Measurements from ENCODE around the gene ATP5PO. TPM values are rescaled to one million over a fixed set of nuclear protein-coding genes. Genes with fewer than 3 reads are reported as not detected.

ATP5PO gene
- total and polyA plus RNA-seq, 2 of the 8 experiments (the other 6 are each of a cell fraction or from before 2014, with no cell fraction given), result 251 to 267 TPM

GRCh38 chr21:33871171-33871570 lies 44.4 kb downstream of the ATP5PO start:
- no peak overlapping the region for H2AK5ac ChIP-seq (ENCODE audit: low read depth, low read length)
- CTCF ChIA-PET (ENCODE audit: partially characterized antibody), result interaction anchor here (1.6 kb wide), 1 partner anchor 18 kb away, joined by 5 read pairs; no protein-coding TSS in a partner anchor
- no peaks in the 10 kb centered on the region for H3K79me2 ChIP-seq (ENCODE audit: control insufficient read depth in 1 of 2, insufficient read depth in 2 of 2, low read length in 2 of 2)
- WGBS, 2 experiments (ENCODE audit: extremely low coverage in 1 of 2, insufficient coverage in 1 of 2, insufficient read length in 1 of 2, insufficient replicate concordance in 2 of 2, low coverage in 1 of 2, low lambda C conversion rate in 2 of 2, missing lambda C conversion rate in 1 of 2), result 97% methylated on average over 5 of the region's 5 CpGs; no CpG with 5 or more reads in 1 of the 2 experiments
- no peak overlapping the region for H3K4me3 ChIP-seq (ENCODE audit: extremely low read depth in 1 of 4, insufficient read depth in 2 of 4, low read depth in 3 of 4, low read length in 4 of 4)
- H3K56ac ChIP-seq (replicated peaks; ENCODE audit: insufficient read length, low read depth, low read length), result no peak overlapping the region
- no peak overlapping the region for H3K4ac ChIP-seq (replicated peaks; ENCODE audit: insufficient read length, low read depth, low read length)
- H2BK15ac ChIP-seq (ENCODE audit: low read length), result no peak overlapping the region
- H4K8ac ChIP-seq (ENCODE audit: extremely low read depth, insufficient read depth, low read length), result no peak overlapping the region
- no peak overlapping the region for H2BK5ac ChIP-seq (ENCODE audit: low read depth, low read length)
- no peak overlapping the region for H3K23ac ChIP-seq (ENCODE audit: insufficient read length)
- H3K27ac ChIP-seq (ENCODE audit: low read depth, low read length), result no peak overlapping the region
- H3K4me2 ChIP-seq (ENCODE audit: insufficient read depth in 1 of 2, low read depth in 2 of 2, low read length in 2 of 2), result no peak overlapping the region
- no peak overlapping the region for H3K9ac ChIP-seq (replicated peaks in 1 of 4; ENCODE audit: extremely low read depth in 1 of 4, low read depth in 3 of 4, low read length in 3 of 4)
- H2BK12ac ChIP-seq (ENCODE audit: low read depth, low read length), result no peak overlapping the region
- no peaks in the 10 kb centered on the region for H3K36me3 ChIP-seq (ENCODE audit: control insufficient read depth in 2 of 4, insufficient read depth in 4 of 4, low read length in 3 of 4)
- TF ChIP-seq SAP30 (IDR thresholded peaks at IDR 0.05; ENCODE audit: insufficient read depth, insufficient replicate concordance, low read length) (no peak), CBX8 (IDR thresholded peaks at IDR 0.05; ENCODE audit: borderline replicate concordance, low read depth, low read length) (no peak), ASH2L (IDR thresholded peaks at IDR 0.05; ENCODE audit: low read length) (no peak)
- POLR2A ChIA-PET (ENCODE audit: partially characterized antibody), result no interaction called here
- H3K27me3 ChIP-seq (replicated peaks in 1 of 4; ENCODE audit: control insufficient read depth in 3 of 4, extremely low read depth in 1 of 4, insufficient read depth in 3 of 4, low read length in 3 of 4), result no peaks in the 10 kb centered on the region; a peak in 1 of 7 replicates
- no peak overlapping the region for H2AFZ ChIP-seq (ENCODE audit: low read length)
- H2BK120ac ChIP-seq (replicated peaks; ENCODE audit: low read depth, low read length), result no peak overlapping the region
- DNase-seq (ENCODE audit: low read depth in 1 of 2, low spot score in 2 of 2) (no peak), FAIRE-seq (no peak)
- H4K20me1 ChIP-seq (replicated peaks in 1 of 2; ENCODE audit: control insufficient read depth in 1 of 2, insufficient read depth in 2 of 2, low read length in 2 of 2), result no peaks in the 10 kb centered on the region
- no peaks in the 10 kb centered on the region; a peak in 1 of 7 replicates for H3K4me1 ChIP-seq (replicated peaks in 1 of 4; ENCODE audit: control insufficient read depth in 3 of 4, insufficient read depth in 4 of 4, low read length in 3 of 4)
- H3K18ac ChIP-seq (ENCODE audit: extremely low read depth, low read length), result no peak overlapping the region
- H4K5ac ChIP-seq (ENCODE audit: insufficient read length, low read depth, low read length), result no peak overlapping the region
- H4K91ac ChIP-seq (replicated peaks; ENCODE audit: insufficient read length, low read length), result no peak overlapping the region
- H3K79me1 ChIP-seq (ENCODE audit: low read depth, low read length), result no peaks in the 10 kb centered on the region
- H2BK20ac ChIP-seq (ENCODE audit: low read length), result no peak overlapping the region
- H3K14ac ChIP-seq (ENCODE audit: insufficient read length), result no peak overlapping the region
- no peaks in the 10 kb centered on the region; a peak in 1 of 4 replicates for H3K9me3 ChIP-seq (ENCODE audit: insufficient read depth in 2 of 2, low read depth in 1 of 2, low read length in 1 of 2)
- H3K23me2 ChIP-seq (ENCODE audit: low read depth, low read length), result no peaks in the 10 kb centered on the region
